ENCODE data around the gene SLC9A9. TPM values are rescaled to one million over a fixed set of nuclear protein-coding genes. Genes with fewer than 3 reads are reported as not detected.

The SLC9A9 gene
- total and polyA plus RNA-seq, 2 of the 8 experiments (the other 6 are each of a cell fraction or from before 2014, with no cell fraction given): 0.48 to 1.1 TPM

GRCh38 chr3:143521803-143522202, 326.5 kb downstream of the SLC9A9 start:
- no peaks in the 10 kb centered on the region for H3K36me3 ChIP-seq (ENCODE audit: control insufficient read depth in 2 of 4, insufficient read depth in 4 of 4, low read length in 3 of 4)
- no peak overlapping the region for H4K8ac ChIP-seq (ENCODE audit: extremely low read depth, insufficient read depth, low read length)
- H3K79me2 ChIP-seq (ENCODE audit: control insufficient read depth in 1 of 2, insufficient read depth in 2 of 2, low read length in 2 of 2): no peaks in the 10 kb centered on the region
- 84% methylated on average over 2 of the region's 2 CpGs; no CpG with 5 or more reads in 1 of the 2 experiments for WGBS, 2 experiments (ENCODE audit: extremely low coverage in 1 of 2, insufficient coverage in 1 of 2, insufficient read length in 1 of 2, insufficient replicate concordance in 2 of 2, low coverage in 1 of 2, low lambda C conversion rate in 2 of 2, missing lambda C conversion rate in 1 of 2)
- peaks cover 0 to 1% (median 0%) of the 10 kb centered on the region in 4 experiments; a peak in 1 of 7 replicates for H3K27me3 ChIP-seq (replicated peaks in 1 of 4; ENCODE audit: control insufficient read depth in 3 of 4, extremely low read depth in 1 of 4, insufficient read depth in 3 of 4, low read length in 3 of 4)
- H3K14ac ChIP-seq (ENCODE audit: insufficient read length): no peak overlapping the region
- ChIA-PET POLR2A (ENCODE audit: partially characterized antibody) (no interaction called here), CTCF (ENCODE audit: partially characterized antibody) (no interaction called here)
- H2BK120ac ChIP-seq (replicated peaks; ENCODE audit: low read depth, low read length): no peak overlapping the region
- FAIRE-seq (no peak), DNase-seq (ENCODE audit: low read depth in 1 of 2, low spot score in 2 of 2) (no peak)
- no peaks in the 10 kb centered on the region for H4K20me1 ChIP-seq (replicated peaks in 1 of 2; ENCODE audit: control insufficient read depth in 1 of 2, insufficient read depth in 2 of 2, low read length in 2 of 2)
- H3K4me3 ChIP-seq (ENCODE audit: extremely low read depth in 1 of 4, insufficient read depth in 2 of 4, low read depth in 3 of 4, low read length in 4 of 4): no peak overlapping the region
- H3K56ac ChIP-seq (replicated peaks; ENCODE audit: insufficient read length, low read depth, low read length): no peak overlapping the region
- no peak overlapping the region for H3K27ac ChIP-seq (ENCODE audit: low read depth, low read length)
- H3K4ac ChIP-seq (replicated peaks; ENCODE audit: insufficient read length, low read depth, low read length): no peak overlapping the region
- no peaks in the 10 kb centered on the region for H3K9me3 ChIP-seq (ENCODE audit: insufficient read depth in 2 of 2, low read depth in 1 of 2, low read length in 1 of 2)
- H3K23me2 ChIP-seq (ENCODE audit: low read depth, low read length): no peaks in the 10 kb centered on the region
- H2BK20ac ChIP-seq (ENCODE audit: low read length): no peak overlapping the region
- no peak overlapping the region for H2BK15ac ChIP-seq (ENCODE audit: low read length)
- H3K4me2 ChIP-seq (ENCODE audit: insufficient read depth in 1 of 2, low read depth in 2 of 2, low read length in 2 of 2): no peak overlapping the region
- TF ChIP-seq CBX8 (IDR thresholded peaks at IDR 0.05; ENCODE audit: borderline replicate concordance, low read depth, low read length): no peak
- TF ChIP-seq RXRA (IDR thresholded peaks at IDR 0.05; ENCODE audit: insufficient read depth, low read depth, low read length): no peak
- no peak for TF ChIP-seq BRCA1 (IDR thresholded peaks at IDR 0.05; ENCODE audit: low read depth, low read length)
- TF ChIP-seq, protein P1, sequence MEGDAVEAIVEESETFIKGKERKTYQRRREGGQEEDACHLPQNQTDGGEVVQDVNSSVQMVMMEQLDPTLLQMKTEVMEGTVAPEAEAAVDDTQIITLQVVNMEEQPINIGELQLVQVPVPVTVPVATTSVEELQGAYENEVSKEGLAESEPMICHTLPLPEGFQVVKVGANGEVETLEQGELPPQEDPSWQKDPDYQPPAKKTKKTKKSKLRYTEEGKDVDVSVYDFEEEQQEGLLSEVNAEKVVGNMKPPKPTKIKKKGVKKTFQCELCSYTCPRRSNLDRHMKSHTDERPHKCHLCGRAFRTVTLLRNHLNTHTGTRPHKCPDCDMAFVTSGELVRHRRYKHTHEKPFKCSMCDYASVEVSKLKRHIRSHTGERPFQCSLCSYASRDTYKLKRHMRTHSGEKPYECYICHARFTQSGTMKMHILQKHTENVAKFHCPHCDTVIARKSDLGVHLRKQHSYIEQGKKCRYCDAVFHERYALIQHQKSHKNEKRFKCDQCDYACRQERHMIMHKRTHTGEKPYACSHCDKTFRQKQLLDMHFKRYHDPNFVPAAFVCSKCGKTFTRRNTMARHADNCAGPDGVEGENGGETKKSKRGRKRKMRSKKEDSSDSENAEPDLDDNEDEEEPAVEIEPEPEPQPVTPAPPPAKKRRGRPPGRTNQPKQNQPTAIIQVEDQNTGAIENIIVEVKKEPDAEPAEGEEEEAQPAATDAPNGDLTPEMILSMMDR (IDR thresholded peaks at IDR 0.05; ENCODE audit: control extremely low read depth in 1 of 3, insufficient read depth in 1 of 3, low read depth in 1 of 3, low read length in 3 of 3): no peak
- TF ChIP-seq JUND (IDR thresholded peaks at IDR 0.05; ENCODE audit: low read length): no peak
- H3K4me1 ChIP-seq (replicated peaks in 1 of 4; ENCODE audit: control insufficient read depth in 3 of 4, insufficient read depth in 4 of 4, low read length in 3 of 4): peaks cover 0 to 3% (median 0%) of the 10 kb centered on the region in 4 experiments; a peak in 1 of 7 replicates
- no peak overlapping the region for H2BK12ac ChIP-seq (ENCODE audit: low read depth, low read length)
- no peak overlapping the region for H2AFZ ChIP-seq (ENCODE audit: low read length)
- H3K18ac ChIP-seq (ENCODE audit: extremely low read depth, low read length): no peak overlapping the region
- H2BK5ac ChIP-seq (ENCODE audit: low read depth, low read length): no peak overlapping the region
- no peak overlapping the region for H4K91ac ChIP-seq (replicated peaks; ENCODE audit: insufficient read length, low read length)
- H2AK5ac ChIP-seq (ENCODE audit: low read depth, low read length): no peak overlapping the region
- no peak overlapping the region for H4K5ac ChIP-seq (ENCODE audit: insufficient read length, low read depth, low read length)
- H3K9ac ChIP-seq (replicated peaks in 1 of 4; ENCODE audit: extremely low read depth in 1 of 4, low read depth in 3 of 4, low read length in 3 of 4): no peak overlapping the region
- H3K79me1 ChIP-seq (ENCODE audit: low read depth, low read length): no peaks in the 10 kb centered on the region
- no peak overlapping the region for H3K23ac ChIP-seq (ENCODE audit: insufficient read length)
